Tibial nerve (tissue), 4 donors: ENCODE data around the gene VSNL1. TPM values are rescaled to one million over a fixed set of nuclear protein-coding genes. Genes with fewer than 3 reads are reported as not detected.
A peak's percentile ranks its signal among the peaks of the same experiment; 100 is the strongest.

ENCODE experiments used
- DNase-seq, 2 donors: peaks; one replicate each; pipeline ENCODE4 v3.0.0-alpha.2; 2019; ENCODE audit warnings: low spot score in 2 of 2
- H3K27ac ChIP-seq, 4 donors: fragments of 200-600 bp; sonication (generic) in 3 of 4; one replicate each; pipeline ENCODE4 v1.5.1; 2017 to 2019; ENCODE audit warnings: mild to moderate bottlenecking in 1 of 4
- H3K27me3 ChIP-seq, 2 donors: fragments of 200-600 bp; sonication (generic) in 1 of 2; one replicate each; pipeline versions ENCODE4 v1.5.1 to v1.6.0; 2017 to 2019
- H3K36me3 ChIP-seq, 3 donors: fragments of 200-600 bp; sonication (generic); one replicate each; pipeline ENCODE4 v1.5.1; 2018 to 2019
- H3K4me1 ChIP-seq, 4 donors: fragments of 200-600 bp; sonication (generic) in 3 of 4; one replicate each; pipeline ENCODE4 v1.5.1; 2017 to 2019
- H3K4me3 ChIP-seq, 4 donors: fragments of 200-600 bp; sonication (generic) in 3 of 4; one replicate each; pipeline ENCODE4 v1.5.1; 2017 to 2019; ENCODE audit warnings: mild to moderate bottlenecking in 1 of 4, moderate library complexity in 1 of 4
- H3K9me3 ChIP-seq, 4 donors: fragments of 200-600 bp; sonication (generic) in 3 of 4; one replicate each; pipeline ENCODE4 v1.5.1; 2017 to 2019
- CTCF ChIP-seq, 5 experiments: fragments of 200-600 bp in 3 of 5; fragments of 450-650 bp in 2 of 5; sonication (generic) in 3 of 5; IDR thresholded peaks; one replicate each; pipeline ENCODE4 v1.5.1; 2016 to 2019; ENCODE audit warnings: antibody characterized with exemption in 5 of 5, mild to moderate bottlenecking in 3 of 5, moderate library complexity in 2 of 5
- EP300 ChIP-seq, 2 donors: sonication (generic); formaldehyde crosslinking; IDR thresholded peaks; one replicate each; pipeline ENCODE4 v1.6.1; 2017; ENCODE audit warnings: antibody characterized with exemption in 2 of 2, mild to moderate bottlenecking in 1 of 2
- POLR2A ChIP-seq, 2 donors: fragments of 450-650 bp; IDR thresholded peaks; one replicate each; pipeline ENCODE4 v1.6.1; 2017; ENCODE audit warnings: antibody characterized with exemption in 2 of 2, mild to moderate bottlenecking in 2 of 2, moderate library complexity in 2 of 2
- WGBS, 2 donors: methylation state at CpG; one replicate each; pipeline ENCODE4 v1.1.5; 2018; 5-methylcytosine and 5-hydroxymethylcytosine counted together
- total RNA-seq, 4 donors: library from RNA; depleted of rRNA; stranded (reverse); fragments of >200 nt; gene quantifications; one replicate each; pipeline ENCODE4 v1.1.0, GENCODE V29; 2016

VSNL1 gene
- total RNA-seq, 4 donors from 2014 or later = 0.63 to 1.2 TPM; not detected in 2

- Histone ChIP-seq H3K4me1 (peaks cover 0 to 11% (median 3%) of the 10 kb centered on the region in 4 donors), H3K27me3 (no peaks in the 10 kb centered on the region), H3K9me3 (no peaks in the 10 kb centered on the region), H3K27ac (peak overlapping the region in 2 of 4 donors; percentile 37 to 80), H3K36me3 (no peaks in the 10 kb centered on the region), H3K4me3 (peak overlapping the region; percentile 34 to 59 (median 38))
- 29 to 38% methylated on average over 8 of the region's 8 CpGs for WGBS, 2 donors
- no peak for TF ChIP-seq EP300 (IDR thresholded peaks at IDR 0.05)
- no peak for TF ChIP-seq POLR2A (IDR thresholded peaks at IDR 0.05)
- no peak for TF ChIP-seq CTCF (IDR thresholded peaks at IDR 0.05)
- no peak for DNase-seq
These were observed 22.9 kb upstream of the VSNL1 start for GRCh38 chr2:17517481-17518211.

- 6 to 7% methylated on average over 30 to 38 of the region's 38 CpGs for WGBS, 2 donors
- peaks cover 0 to 11% (median 3%) of the 10 kb centered on the region in 4 donors for H3K4me1 ChIP-seq
These were observed 22.0 kb upstream of the VSNL1 start, which contains the start of gene RAD51AP2 for GRCh38 chr2:17518212-17519154. Gene RAD51AP2, minus strand, starts transcription at chr2:17518440. Its CDS starts 25 bp downstream, at chr2:17518415.

GRCh38 chr2:17519486-17519885 is 21.0 kb upstream of the VSNL1 start:
- TF ChIP-seq CTCF (IDR thresholded peaks at IDR 0.05) = no peak
- TF ChIP-seq POLR2A (IDR thresholded peaks at IDR 0.05) = no peak
- no peak for TF ChIP-seq EP300 (IDR thresholded peaks at IDR 0.05)
- Histone ChIP-seq H3K9me3 (no peaks in the 10 kb centered on the region), H3K4me1 (peaks cover 0 to 11% (median 3%) of the 10 kb centered on the region in 4 donors), H3K27ac (no peak overlapping the region), H3K4me3 (no peak overlapping the region), H3K36me3 (no peaks in the 10 kb centered on the region), H3K27me3 (no peaks in the 10 kb centered on the region)
- DNase-seq = no peak

More at GRCh38 chr2:17518212-17519154, 22.0 kb upstream of the VSNL1 start, which contains the start of gene RAD51AP2:
- no peaks in the 10 kb centered on the region for H3K27me3 ChIP-seq
- peak within 1 kb of the TSS; percentile 34 to 59 (median 38) for H3K4me3 ChIP-seq
- DNase-seq = peak; percentile 66 to 71
- no peaks in the 10 kb centered on the region for H3K36me3 ChIP-seq
- peak within 1 kb of the TSS in 2 of 4 donors; percentile 37 to 80 for H3K27ac ChIP-seq
- TF ChIP-seq CTCF (IDR thresholded peaks at IDR 0.05) (no peak), EP300 (IDR thresholded peaks at IDR 0.05) (peak in 1 of 2 donors; percentile 29), POLR2A (IDR thresholded peaks at IDR 0.05) (peak in 1 of 2 donors; percentile 30)
- no peaks in the 10 kb centered on the region for H3K9me3 ChIP-seq

GRCh38 chr2:17520761-17521160 is 19.7 kb upstream of the VSNL1 start:
- H3K36me3 ChIP-seq = no peaks in the 10 kb centered on the region
- 66 to 69% methylated on average over 2 of the region's 2 CpGs for WGBS, 2 donors
- DNase-seq = no peak
- peaks cover 0 to 11% (median 3%) of the 10 kb centered on the region in 4 donors for H3K4me1 ChIP-seq
- H3K27ac ChIP-seq = no peak overlapping the region
- no peaks in the 10 kb centered on the region for H3K27me3 ChIP-seq
- no peak for TF ChIP-seq POLR2A (IDR thresholded peaks at IDR 0.05)
- no peak for TF ChIP-seq EP300 (IDR thresholded peaks at IDR 0.05)
- TF ChIP-seq CTCF (IDR thresholded peaks at IDR 0.05) = no peak
- no peaks in the 10 kb centered on the region for H3K9me3 ChIP-seq
- H3K4me3 ChIP-seq = no peak overlapping the region
